HUES6 (cell line): Measurements from ENCODE around the gene EPB41.
"Not testable (repeated sequence)": the region's sequence is repeated elsewhere in the genome, so short reads cannot be mapped to it uniquely, and the experiment has no call there.

ENCODE experiments used
- H3K27ac ChIP-seq: 2 replicates; pipeline ENCODE4 v1.7.0; 2013; ENCODE audit warnings: low read depth, mild to moderate bottlenecking, low read length, inconsistent platforms
- H3K27me3 ChIP-seq: 2 replicates; pipeline ENCODE4 v1.6.1; 2013; ENCODE audit warnings: low read length; ENCODE audit not compliant: control insufficient read depth, insufficient read depth
- H3K36me3 ChIP-seq: 2 replicates; pipeline ENCODE4 v1.6.1; 2013; ENCODE audit warnings: low read length; ENCODE audit not compliant: control insufficient read depth, insufficient read depth
- H3K4me1 ChIP-seq: 2 replicates; pipeline ENCODE4 v1.6.1; 2013; ENCODE audit warnings: low read length; ENCODE audit not compliant: control insufficient read depth, insufficient read depth
- H3K4me3 ChIP-seq: 2 replicates; pipeline ENCODE4 v1.5.1; 2013; ENCODE audit warnings: low read depth, low read length
- H3K9ac ChIP-seq: one replicate; pipeline ENCODE4 v1.6.1; 2013; ENCODE audit warnings: mild to moderate bottlenecking, low read length
- H3K9me3 ChIP-seq: 2 replicates; pipeline ENCODE4 v1.6.1; 2013; ENCODE audit warnings: low read depth, low read length; ENCODE audit not compliant: control insufficient read depth, insufficient read depth

EPB41 gene

GRCh38 chr1:29123053-29123886 lies 208.9 kb downstream of the EPB41 start:
- Histone ChIP-seq H3K4me3 (peak overlapping the region; percentile 97), H3K9me3 (no peaks in the 10 kb centered on the region), H3K9ac (peak overlapping the region; percentile 99), H3K36me3 (peaks cover 10% of the 10 kb centered on the region; the same call in 1 of the 2 replicates), H3K27me3 (peaks cover 12% of the 10 kb centered on the region; the same call in 1 of the 2 replicates), H3K4me1 (peaks cover 17% of the 10 kb centered on the region; the same call in 1 of the 2 replicates), H3K27ac (peak overlapping the region; percentile 92; the same call in 1 of the 2 replicates)

GRCh38 chr1:29123887-29124365 lies 209.6 kb downstream of the EPB41 start, which contains the start of gene TMEM200B:
Gene TMEM200B (minus strand): TSS chr1:29123903. CDS start chr1:29121828, 2,075 bp downstream.
- Histone ChIP-seq H3K27me3 (peaks cover 12% of the 10 kb centered on the region; the same call in 1 of the 2 replicates), H3K9ac (peak within 1 kb of the TSS; percentile 99), H3K36me3 (peaks cover 7% of the 10 kb centered on the region; the same call in 1 of the 2 replicates), H3K9me3 (no peaks in the 10 kb centered on the region), H3K4me3 (peak within 1 kb of the TSS; percentile 97), H3K4me1 (peaks cover 17% of the 10 kb centered on the region; the same call in 1 of the 2 replicates), H3K27ac (peak within 1 kb of the TSS; percentile 98)

- Histone ChIP-seq H3K9me3 (no peaks in the 10 kb centered on the region), H3K36me3 (peaks cover 7% of the 10 kb centered on the region; the same call in 1 of the 2 replicates), H3K27ac (peak overlapping the region; percentile 98), H3K4me3 (peak overlapping the region; percentile 97), H3K9ac (peak overlapping the region; percentile 99), H3K27me3 (peaks cover 12% of the 10 kb centered on the region; the same call in 1 of the 2 replicates), H3K4me1 (peaks cover 17% of the 10 kb centered on the region; the same call in 1 of the 2 replicates)
Observed at GRCh38 chr1:29124366-29125236, 210.2 kb downstream of the EPB41 start.

GRCh38 chr1:29125237-29125641 lies 210.9 kb downstream of the EPB41 start:
- H3K4me1 ChIP-seq = peaks cover 17% of the 10 kb centered on the region; the same call in 1 of the 2 replicates
- peak overlapping the region; percentile 98; the same call in 1 of the 2 replicates for H3K27ac ChIP-seq
- H3K36me3 ChIP-seq = peaks cover 7% of the 10 kb centered on the region; the same call in 1 of the 2 replicates
- peak overlapping the region; percentile 82 for H3K9ac ChIP-seq
- no peaks in the 10 kb centered on the region for H3K9me3 ChIP-seq
- peaks cover 12% of the 10 kb centered on the region; the same call in 1 of the 2 replicates for H3K27me3 ChIP-seq
- H3K4me3 ChIP-seq = peak overlapping the region; percentile 97

GRCh38 chr1:29125788-29126187 lies 211.4 kb downstream of the EPB41 start:
- H3K27ac ChIP-seq = no peak overlapping the region
- H3K27me3 ChIP-seq = peaks cover 12% of the 10 kb centered on the region; the same call in 1 of the 2 replicates
- H3K9me3 ChIP-seq = no peaks in the 10 kb centered on the region
- peak overlapping the region; percentile 82 for H3K9ac ChIP-seq
- H3K4me3 ChIP-seq = no peak overlapping the region
- H3K36me3 ChIP-seq = peaks cover 2% of the 10 kb centered on the region; the same call in 1 of the 2 replicates
- H3K4me1 ChIP-seq = peaks cover 13% of the 10 kb centered on the region; the same call in 1 of the 2 replicates

- Histone ChIP-seq H3K4me1 (peaks cover 11% of the 10 kb centered on the region; the same call in 1 of the 2 replicates), H3K9me3 (no peaks in the 10 kb centered on the region), H3K4me3 (no peak overlapping the region), H3K9ac (no peak overlapping the region), H3K27me3 (peaks cover 12% of the 10 kb centered on the region; the same call in 1 of the 2 replicates), H3K27ac (no peak overlapping the region), H3K36me3 (no peaks in the 10 kb centered on the region)
Observed at GRCh38 chr1:29126198-29126597, 211.8 kb downstream of the EPB41 start.

GRCh38 chr1:29128739-29129138 lies 214.4 kb downstream of the EPB41 start:
- no peak overlapping the region for H3K4me3 ChIP-seq
- H3K4me1 ChIP-seq = peaks cover 12% of the 10 kb centered on the region; the same call in 1 of the 2 replicates
- no peak overlapping the region for H3K27ac ChIP-seq
- no peaks in the 10 kb centered on the region for H3K36me3 ChIP-seq
- no peaks in the 10 kb centered on the region for H3K27me3 ChIP-seq
- H3K9ac ChIP-seq = no peak overlapping the region
- no peaks in the 10 kb centered on the region for H3K9me3 ChIP-seq

- H3K27me3 ChIP-seq = no peaks in the 10 kb centered on the region
- H3K27ac ChIP-seq = no peak overlapping the region
- no peak overlapping the region for H3K4me3 ChIP-seq
- no peaks in the 10 kb centered on the region for H3K36me3 ChIP-seq
- peaks cover 20% of the 10 kb centered on the region; the same call in 1 of the 2 replicates for H3K4me1 ChIP-seq
- no peak overlapping the region for H3K9ac ChIP-seq
- H3K9me3 ChIP-seq = no peaks in the 10 kb centered on the region
Observed at GRCh38 chr1:29129916-29130315, 215.5 kb downstream of the EPB41 start.

- not testable (repeated sequence) for H3K27ac ChIP-seq, H3K27me3 ChIP-seq, H3K4me3 ChIP-seq, H3K9me3 ChIP-seq, H3K9ac ChIP-seq, H3K36me3 ChIP-seq
- peaks cover 10% of the 10 kb centered on the region; the same call in 1 of the 2 replicates for H3K4me1 ChIP-seq
Observed at GRCh38 chr1:29131056-29131455, 216.7 kb downstream of the EPB41 start.

GRCh38 chr1:29133861-29134694 lies 219.7 kb downstream of the EPB41 start:
- no peak overlapping the region for H3K9ac ChIP-seq
- H3K4me1 ChIP-seq = peaks cover 15% of the 10 kb centered on the region; the same call in 1 of the 2 replicates
- no peak overlapping the region for H3K27ac ChIP-seq
- no peaks in the 10 kb centered on the region for H3K9me3 ChIP-seq
- no peak overlapping the region for H3K4me3 ChIP-seq
- no peaks in the 10 kb centered on the region for H3K36me3 ChIP-seq
- no peaks in the 10 kb centered on the region for H3K27me3 ChIP-seq
